GM12878 (cell line): ENCODE results near the gene SUPT3H.

ENCODE experiments used
- CBX3 ChIP-seq: fragments of 200-600 bp; sonication (generic); IDR thresholded peaks from 2 replicates; pipeline ENCODE4 v1.6.1; 2016; ENCODE audit warnings: low read depth, borderline replicate concordance
- EP300 ChIP-seq, 2 experiments: fragments of 150-350 bp in 1 of 2; IDR thresholded peaks; 2 replicates each; pipeline ENCODE4 v1.6.1; 2011 to 2012; ENCODE audit warnings: low read depth in 2 of 2, low read length in 2 of 2, borderline replicate concordance in 1 of 2, improper control_type of control experiment in 1 of 2, inconsistent platforms in 1 of 2; ENCODE audit not compliant: control insufficient read depth in 1 of 2
- EZH2 ChIP-seq: IDR thresholded peaks from 2 replicates; pipeline ENCODE4 v1.6.1; 2012; ENCODE audit warnings: low read depth, mild to moderate bottlenecking, control low read depth, inconsistent platforms, low read length, borderline replicate concordance; ENCODE audit not compliant: control insufficient read depth
- HDAC2 ChIP-seq: fragments of 200-600 bp; sonication (generic); IDR thresholded peaks from 2 replicates; pipeline ENCODE4 v1.6.1; 2017
- KLF5 ChIP-seq: fragments of 450-650 bp; IDR thresholded peaks from 2 replicates; pipeline ENCODE4 v1.6.1; 2014; ENCODE audit warnings: mild to moderate bottlenecking; ENCODE audit not compliant: partially characterized antibody
- POLR2A ChIP-seq: IDR thresholded peaks from 2 replicates; pipeline ENCODE4 v1.6.1; 2011; ENCODE audit warnings: low read depth, mild to moderate bottlenecking, low read length
- POU2F2 ChIP-seq: IDR thresholded peaks from 3 replicates; pipeline ENCODE4 v1.6.1; 2011; ENCODE audit warnings: low read depth, mild to moderate bottlenecking, low read length, borderline replicate concordance
- REST ChIP-seq: IDR thresholded peaks from 2 replicates; pipeline ENCODE4 v1.6.1; 2012; ENCODE audit warnings: mild to moderate bottlenecking, low read depth, low read length
- SIN3A ChIP-seq: IDR thresholded peaks from 2 replicates; pipeline ENCODE4 v1.6.1; 2012; ENCODE audit warnings: low read depth, low read length, improper control_type of control experiment
- SREBF1 ChIP-seq: IDR thresholded peaks from 2 replicates; pipeline ENCODE4 v1.6.1; 2012; ENCODE audit warnings: mild to moderate bottlenecking, low read length
- ZNF207 ChIP-seq: fragments of 450-650 bp; IDR thresholded peaks from 2 replicates; pipeline ENCODE4 v1.6.1; 2014; ENCODE audit warnings: antibody characterized with exemption, mild to moderate bottlenecking, borderline replicate concordance
- TF ChIP-seq, protein P1 (sequence below), 3 experiments: IDR thresholded peaks in 2 of 3; conservative IDR thresholded peaks in 1 of 3; 2 replicates each; pipeline ENCODE4 v1.5.1; 2011; ENCODE audit warnings: low read depth in 3 of 3, low read length in 3 of 3, mild to moderate bottlenecking in 3 of 3, control low read depth in 2 of 3, moderate library complexity in 2 of 3, inconsistent platforms in 1 of 3, mixed read lengths in 1 of 3; ENCODE audit not compliant: control insufficient read depth in 2 of 3, insufficient read depth in 1 of 3; ENCODE audit errors: extremely low read depth in 1 of 3
- TF ChIP-seq, protein P2 (sequence below): IDR thresholded peaks from 2 replicates; pipeline ENCODE4 v1.6.1; 2012; ENCODE audit warnings: low read depth, low read length, improper control_type of control experiment

GRCh38 chr6:45094831-45095230 lies 282.9 kb downstream of the SUPT3H start:
- no peak for TF ChIP-seq POLR2A
- TF ChIP-seq POU2F2 = no peak
- no peak for TF ChIP-seq EP300 (IDR thresholded peaks at IDR 0.05; ENCODE audit: borderline replicate concordance in 1 of 2, control insufficient read depth in 1 of 2, low read depth in 2 of 2, low read length in 2 of 2)
- TF ChIP-seq, protein P1, sequence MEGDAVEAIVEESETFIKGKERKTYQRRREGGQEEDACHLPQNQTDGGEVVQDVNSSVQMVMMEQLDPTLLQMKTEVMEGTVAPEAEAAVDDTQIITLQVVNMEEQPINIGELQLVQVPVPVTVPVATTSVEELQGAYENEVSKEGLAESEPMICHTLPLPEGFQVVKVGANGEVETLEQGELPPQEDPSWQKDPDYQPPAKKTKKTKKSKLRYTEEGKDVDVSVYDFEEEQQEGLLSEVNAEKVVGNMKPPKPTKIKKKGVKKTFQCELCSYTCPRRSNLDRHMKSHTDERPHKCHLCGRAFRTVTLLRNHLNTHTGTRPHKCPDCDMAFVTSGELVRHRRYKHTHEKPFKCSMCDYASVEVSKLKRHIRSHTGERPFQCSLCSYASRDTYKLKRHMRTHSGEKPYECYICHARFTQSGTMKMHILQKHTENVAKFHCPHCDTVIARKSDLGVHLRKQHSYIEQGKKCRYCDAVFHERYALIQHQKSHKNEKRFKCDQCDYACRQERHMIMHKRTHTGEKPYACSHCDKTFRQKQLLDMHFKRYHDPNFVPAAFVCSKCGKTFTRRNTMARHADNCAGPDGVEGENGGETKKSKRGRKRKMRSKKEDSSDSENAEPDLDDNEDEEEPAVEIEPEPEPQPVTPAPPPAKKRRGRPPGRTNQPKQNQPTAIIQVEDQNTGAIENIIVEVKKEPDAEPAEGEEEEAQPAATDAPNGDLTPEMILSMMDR (IDR thresholded peaks at IDR 0.05 in 2 of 3, conservative IDR thresholded peaks at IDR 0.05 in 1 of 3; ENCODE audit: control insufficient read depth in 2 of 3, extremely low read depth in 1 of 3, insufficient read depth in 1 of 3, low read depth in 3 of 3, low read length in 3 of 3) = no peak
- TF ChIP-seq SIN3A = no peak
- TF ChIP-seq SREBF1 = no peak
- TF ChIP-seq KLF5 = no peak
- no peak for TF ChIP-seq HDAC2
- TF ChIP-seq ZNF207 = no peak
- TF ChIP-seq EZH2 = no peak
- TF ChIP-seq CBX3 = no peak
- TF ChIP-seq, protein P2, sequence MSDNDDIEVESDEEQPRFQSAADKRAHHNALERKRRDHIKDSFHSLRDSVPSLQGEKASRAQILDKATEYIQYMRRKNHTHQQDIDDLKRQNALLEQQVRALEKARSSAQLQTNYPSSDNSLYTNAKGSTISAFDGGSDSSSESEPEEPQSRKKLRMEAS = no peak
- no peak for TF ChIP-seq REST
